Endodermal cell (in vitro differentiated cells): ENCODE data around the gene TCF4. TPM values are rescaled to one million over a fixed set of nuclear protein-coding genes. Genes with fewer than 3 reads are reported as not detected.

Experiments used
- DNase-seq: peaks from one replicate; pipeline ENCODE4 v3.0.0-alpha.2; 2017
- H3K27ac ChIP-seq: 2 replicates; pipeline ENCODE4 v1.5.1; 2013; ENCODE audit warnings: mild to moderate bottlenecking, low read depth, low read length, moderate library complexity
- H3K27me3 ChIP-seq: 2 replicates; pipeline ENCODE4 v1.6.1; 2013; ENCODE audit warnings: mild to moderate bottlenecking, low read length, moderate library complexity; ENCODE audit not compliant: insufficient read depth, control insufficient read depth, poor library complexity, severe bottlenecking
- H3K36me3 ChIP-seq: 2 replicates; pipeline ENCODE4 v1.7.0; 2013; ENCODE audit warnings: mild to moderate bottlenecking, low read length, moderate library complexity; ENCODE audit not compliant: control insufficient read depth, insufficient read depth
- H3K4me1 ChIP-seq: one replicate; pipeline ENCODE4 v1.7.0; 2013; ENCODE audit warnings: low read length; ENCODE audit not compliant: control insufficient read depth, insufficient read depth
- H3K4me3 ChIP-seq: 2 replicates; pipeline ENCODE4 v1.5.1; 2013; ENCODE audit warnings: mild to moderate bottlenecking, low read length, moderate library complexity
- H3K9ac ChIP-seq: 2 replicates; pipeline ENCODE4 v1.6.1; 2013; ENCODE audit warnings: mild to moderate bottlenecking, low read length, moderate library complexity; ENCODE audit not compliant: poor library complexity, severe bottlenecking; ENCODE audit errors: extremely low read depth
- H3K9me3 ChIP-seq: 2 replicates; pipeline ENCODE4 v1.6.1; 2013; ENCODE audit warnings: mild to moderate bottlenecking, low read length, moderate library complexity; ENCODE audit not compliant: control insufficient read depth
- H3K27ac Mint-ChIP-seq: 2 replicates; pipeline ENCODE4 v1.8.0; 2020; ENCODE audit warnings: mixed read lengths
- H3K27me3 Mint-ChIP-seq: 2 replicates; pipeline ENCODE4 v1.8.0; 2021; ENCODE audit warnings: mild to moderate bottlenecking, mixed read lengths; ENCODE audit not compliant: insufficient read depth
- H3K36me3 Mint-ChIP-seq: 2 replicates; pipeline ENCODE4 v1.8.0; 2020; ENCODE audit warnings: low read depth, mixed read lengths
- H3K4me1 Mint-ChIP-seq: 2 replicates; pipeline ENCODE4 v1.8.0; 2020; ENCODE audit warnings: mixed read lengths
- H3K4me3 Mint-ChIP-seq: 2 replicates; pipeline ENCODE4 v1.8.0; 2020; ENCODE audit warnings: mild to moderate bottlenecking, moderate library complexity, mixed read lengths
- H3K9me3 Mint-ChIP-seq: 2 replicates; pipeline ENCODE4 v1.8.0; 2020; ENCODE audit warnings: mild to moderate bottlenecking, mixed read lengths
- CTCF ChIP-seq: fragments of 200-600 bp; sonication (generic); conservative IDR thresholded peaks from 2 replicates; pipeline ENCODE4 v1.5.0; 2021; ENCODE audit warnings: antibody characterized with exemption, mild to moderate bottlenecking
- WGBS, 2 experiments: methylation state at CpG; one replicate each; pipeline versions ENCODE4 v1.1.5 to v1.1.7; 2013; ENCODE audit warnings: missing lambda C conversion rate in 2 of 2, mixed read lengths in 1 of 2; ENCODE audit not compliant: insufficient coverage in 1 of 2, insufficient read length in 1 of 2; 5-methylcytosine and 5-hydroxymethylcytosine counted together
- total RNA-seq, 2 donors: library from RNA; stranded (reverse); fragmentation: NEBNext Ultra II Directional in 1 of 2; extraction: Animal tissue kit (Norgen Biotek cat#: 25700) in 1 of 2; gene quantifications; 2 replicates in 1 of 2; 3 replicates in 1 of 2; pipeline ENCODE4 v1.2.1, GENCODE V29; 2021

TCF4 gene
- total RNA-seq, 2 donors from 2014 or later: 40.4 to 58.5 TPM

GRCh38 chr18:55370936-55371335 lies 217.1 kb downstream of the TCF4 start:
- TF ChIP-seq CTCF: no peak
- H3K27ac Mint-ChIP-seq: no peak overlapping the region
- no peak for DNase-seq
- H3K27ac ChIP-seq: no peak overlapping the region
- no peaks in the 10 kb centered on the region for H3K36me3 ChIP-seq
- H3K4me3 Mint-ChIP-seq: no peak overlapping the region
- H3K9ac ChIP-seq: no peak overlapping the region
- peaks cover 2% of the 10 kb centered on the region for H3K9me3 Mint-ChIP-seq
- H3K36me3 Mint-ChIP-seq: peaks cover 2% of the 10 kb centered on the region
- peaks cover 3% of the 10 kb centered on the region for H3K9me3 ChIP-seq
- no peak overlapping the region for H3K4me3 ChIP-seq
- no peaks in the 10 kb centered on the region for H3K4me1 ChIP-seq
- H3K27me3 ChIP-seq: no peaks in the 10 kb centered on the region
- H3K27me3 Mint-ChIP-seq: no peaks in the 10 kb centered on the region
- peaks cover 2% of the 10 kb centered on the region for H3K4me1 Mint-ChIP-seq

GRCh38 chr18:55369346-55369745 lies 218.6 kb downstream of the TCF4 start:
- 98% methylated on average over 2 of the region's 2 CpGs; no CpG with 5 or more reads in 1 of the 2 experiments for WGBS, 2 experiments
- no peak overlapping the region for H3K4me3 Mint-ChIP-seq
- no peaks in the 10 kb centered on the region for H3K4me1 Mint-ChIP-seq
- H3K27ac Mint-ChIP-seq: no peak overlapping the region
- no peak overlapping the region for H3K27ac ChIP-seq
- no peak for DNase-seq
- H3K36me3 Mint-ChIP-seq: no peaks in the 10 kb centered on the region
- no peaks in the 10 kb centered on the region for H3K9me3 Mint-ChIP-seq
- no peaks in the 10 kb centered on the region for H3K27me3 Mint-ChIP-seq
- H3K27me3 ChIP-seq: no peaks in the 10 kb centered on the region
- H3K9ac ChIP-seq: no peak overlapping the region
- no peaks in the 10 kb centered on the region for H3K36me3 ChIP-seq
- no peak overlapping the region for H3K4me3 ChIP-seq
- no peaks in the 10 kb centered on the region for H3K9me3 ChIP-seq
- TF ChIP-seq CTCF: no peak
- no peaks in the 10 kb centered on the region for H3K4me1 ChIP-seq

GRCh38 chr18:55365342-55365741 lies 222.7 kb downstream of the TCF4 start:
- no peak for TF ChIP-seq CTCF
- Histone ChIP-seq H3K4me1 (no peaks in the 10 kb centered on the region), H3K9ac (no peak overlapping the region), H3K27ac (no peak overlapping the region), H3K36me3 (no peaks in the 10 kb centered on the region), H3K27me3 (no peaks in the 10 kb centered on the region), H3K9me3 (no peaks in the 10 kb centered on the region), H3K4me3 (no peak overlapping the region)
- H3K27ac Mint-ChIP-seq: no peak overlapping the region
- H3K4me1 Mint-ChIP-seq: no peaks in the 10 kb centered on the region
- H3K27me3 Mint-ChIP-seq: no peaks in the 10 kb centered on the region
- DNase-seq: no peak
- no peaks in the 10 kb centered on the region for H3K36me3 Mint-ChIP-seq
- no peak overlapping the region for H3K4me3 Mint-ChIP-seq
- 89 to 100% methylated on average over 1 to 2 of the region's 2 CpGs for WGBS, 2 experiments
- H3K9me3 Mint-ChIP-seq: no peaks in the 10 kb centered on the region
